Coronary artery (tissue), 2 donors: Measurements from ENCODE around the gene MYBPH.

ENCODE experiments used
- DNase-seq: peaks from one replicate; pipeline ENCODE4 v3.0.0-alpha.2; 2017; ENCODE audit warnings: low spot score
- H3K27ac ChIP-seq, 2 donors: fragments of 200-600 bp; sonication (generic); one replicate each; pipeline ENCODE4 v1.5.1; 2016 to 2019
- H3K4me3 ChIP-seq: fragments of 200-600 bp; sonication (generic); 2 replicates; pipeline ENCODE4 v1.5.1; 2016; ENCODE audit warnings: mild to moderate bottlenecking, moderate library complexity
- CTCF ChIP-seq: fragments of 200-600 bp; sonication (generic); IDR thresholded peaks from one replicate; pipeline ENCODE4 v1.5.1; 2019; ENCODE audit warnings: antibody characterized with exemption

MYBPH gene

GRCh38 chr1:203130358-203130985 is 45.2 kb downstream of the MYBPH start:
- H3K27ac ChIP-seq = no peak overlapping the region
- peak; percentile 21 for DNase-seq
- H3K4me3 ChIP-seq = no peak overlapping the region
- no peak for TF ChIP-seq CTCF

- peak; percentile 75 for DNase-seq
- TF ChIP-seq CTCF = no peak
- H3K4me3 ChIP-seq = no peak overlapping the region
- no peak overlapping the region for H3K27ac ChIP-seq
Observed at GRCh38 chr1:203129501-203130231, 46.0 kb downstream of the MYBPH start.

- Histone ChIP-seq H3K4me3 (peak overlapping the region; percentile 64), H3K27ac (no peak overlapping the region)
- TF ChIP-seq CTCF = no peak
- peak; percentile 33 for DNase-seq
Observed at GRCh38 chr1:203128716-203129500, 46.7 kb downstream of the MYBPH start.

- DNase-seq = no peak
- H3K4me3 ChIP-seq = peak overlapping the region; percentile 64
- TF ChIP-seq CTCF = no peak
- peak overlapping the region in 1 of 2 donors; percentile 33 for H3K27ac ChIP-seq
Observed at GRCh38 chr1:203128431-203128715, 47.3 kb downstream of the MYBPH start.

GRCh38 chr1:203127666-203128430 is 47.8 kb downstream of the MYBPH start, which contains the start of gene ADORA1:
TSS of gene ADORA1 (plus strand) at chr1:203127726. CDS start at chr1:203128842, 1,116 bp downstream.
- peak within 1 kb of the TSS in 1 of 2 donors; percentile 33 for H3K27ac ChIP-seq
- TF ChIP-seq CTCF = no peak
- DNase-seq = peak; percentile 76
- peak within 1 kb of the TSS; percentile 64 for H3K4me3 ChIP-seq

GRCh38 chr1:203126866-203127665 is 48.6 kb downstream of the MYBPH start:
- TF ChIP-seq CTCF = no peak
- DNase-seq = peak; percentile 43
- no peak overlapping the region for H3K27ac ChIP-seq
- H3K4me3 ChIP-seq = peak overlapping the region; percentile 64
